ENCODE results near the gene S1PR3.

The S1PR3 gene

GRCh38 chr9:89010056-89010455 lies 18.8 kb downstream of the S1PR3 start:
- DNase-seq: no peak

GRCh38 chr9:89010526-89011111 lies 19.4 kb downstream of the S1PR3 start:
- no peak for DNase-seq

GRCh38 chr9:89011683-89012082 lies 20.4 kb downstream of the S1PR3 start:
- no peak for DNase-seq

GRCh38 chr9:89012294-89013042 lies 21.2 kb downstream of the S1PR3 start:
- DNase-seq: no peak

- no peak for DNase-seq
These were observed 22.4 kb downstream of the S1PR3 start for GRCh38 chr9:89013660-89014059.

- DNase-seq: no peak
These were observed 22.9 kb downstream of the S1PR3 start for GRCh38 chr9:89014153-89014552.

- DNase-seq: no peak
These were observed 24.1 kb downstream of the S1PR3 start for GRCh38 chr9:89015336-89015735.

- DNase-seq: no peak
These were observed 29.5 kb downstream of the S1PR3 start for GRCh38 chr9:89020754-89021153.

- no peak for DNase-seq
These were observed 30.0 kb downstream of the S1PR3 start for GRCh38 chr9:89021154-89021803.

- no peak for DNase-seq
These were observed 30.9 kb downstream of the S1PR3 start for GRCh38 chr9:89022001-89022759.

GRCh38 chr9:89022902-89023301 lies 31.6 kb downstream of the S1PR3 start:
- no peak for DNase-seq

GRCh38 chr9:89023740-89024139 lies 32.5 kb downstream of the S1PR3 start:
- no peak for DNase-seq

GRCh38 chr9:89024727-89025126 lies 33.5 kb downstream of the S1PR3 start:
- DNase-seq: no peak

- DNase-seq: no peak
These were observed 34.3 kb downstream of the S1PR3 start for GRCh38 chr9:89025553-89025952.

GRCh38 chr9:89026876-89027275 lies 35.6 kb downstream of the S1PR3 start:
- DNase-seq: no peak

- no peak for DNase-seq
These were observed 38.5 kb downstream of the S1PR3 start for GRCh38 chr9:89029788-89030187.

- DNase-seq: no peak
These were observed 40.9 kb downstream of the S1PR3 start for GRCh38 chr9:89032173-89032572.

GRCh38 chr9:89032661-89033060 lies 41.4 kb downstream of the S1PR3 start:
- no peak for DNase-seq

- no peak for DNase-seq
These were observed 45.1 kb downstream of the S1PR3 start for GRCh38 chr9:89036383-89036782.

GRCh38 chr9:89036891-89037290 lies 45.6 kb downstream of the S1PR3 start:
- DNase-seq: no peak

GRCh38 chr9:89037346-89037745 lies 46.1 kb downstream of the S1PR3 start:
- no peak for DNase-seq

- no peak for DNase-seq
These were observed 46.6 kb downstream of the S1PR3 start for GRCh38 chr9:89037891-89038290.

GRCh38 chr9:89038382-89039103 lies 47.3 kb downstream of the S1PR3 start:
- DNase-seq: no peak

Measured in activated CD4-positive, alpha-beta T cell treated with anti-CD3 and anti-CD28 coated beads, Interleukin-10, Interleukin-2, amounts not matched to agents 100 ng/mL and 50 ng/mL, durations not matched to agents 16 hours and 8 hours (primary cell).